ENCODE measurements around the gene TMEM9.

DNA sequence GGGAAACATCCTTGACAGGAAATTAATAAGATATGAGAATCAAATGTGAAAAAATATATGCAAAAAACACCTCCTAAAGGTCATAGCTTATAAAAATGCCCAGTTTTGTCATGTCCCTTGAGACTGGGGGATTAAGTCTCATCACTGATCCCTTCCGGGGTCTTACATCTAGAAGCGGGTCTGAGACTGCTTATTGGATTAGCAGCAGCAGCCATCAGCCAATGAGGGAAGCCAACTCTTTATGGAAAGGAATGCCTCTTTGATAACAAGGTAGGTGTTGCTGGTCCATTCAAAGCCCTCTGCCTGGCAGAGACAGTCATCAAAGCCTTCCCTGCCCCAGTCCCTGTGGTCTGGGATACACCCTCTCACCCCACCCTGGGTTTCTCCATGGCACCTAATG, 38.2 kb downstream of the TMEM9 start:
- TF ChIP-seq, protein P1, sequence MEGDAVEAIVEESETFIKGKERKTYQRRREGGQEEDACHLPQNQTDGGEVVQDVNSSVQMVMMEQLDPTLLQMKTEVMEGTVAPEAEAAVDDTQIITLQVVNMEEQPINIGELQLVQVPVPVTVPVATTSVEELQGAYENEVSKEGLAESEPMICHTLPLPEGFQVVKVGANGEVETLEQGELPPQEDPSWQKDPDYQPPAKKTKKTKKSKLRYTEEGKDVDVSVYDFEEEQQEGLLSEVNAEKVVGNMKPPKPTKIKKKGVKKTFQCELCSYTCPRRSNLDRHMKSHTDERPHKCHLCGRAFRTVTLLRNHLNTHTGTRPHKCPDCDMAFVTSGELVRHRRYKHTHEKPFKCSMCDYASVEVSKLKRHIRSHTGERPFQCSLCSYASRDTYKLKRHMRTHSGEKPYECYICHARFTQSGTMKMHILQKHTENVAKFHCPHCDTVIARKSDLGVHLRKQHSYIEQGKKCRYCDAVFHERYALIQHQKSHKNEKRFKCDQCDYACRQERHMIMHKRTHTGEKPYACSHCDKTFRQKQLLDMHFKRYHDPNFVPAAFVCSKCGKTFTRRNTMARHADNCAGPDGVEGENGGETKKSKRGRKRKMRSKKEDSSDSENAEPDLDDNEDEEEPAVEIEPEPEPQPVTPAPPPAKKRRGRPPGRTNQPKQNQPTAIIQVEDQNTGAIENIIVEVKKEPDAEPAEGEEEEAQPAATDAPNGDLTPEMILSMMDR (IDR thresholded peaks at IDR 0.05; ENCODE audit: low read depth, low read length, missing input control): no peak
- no peak for TF ChIP-seq EGR1 (IDR thresholded peaks at IDR 0.05; ENCODE audit: low read depth in 2 of 2)
- no peak for TF ChIP-seq RXRA (IDR thresholded peaks at IDR 0.05)
- TF ChIP-seq, protein P2, sequence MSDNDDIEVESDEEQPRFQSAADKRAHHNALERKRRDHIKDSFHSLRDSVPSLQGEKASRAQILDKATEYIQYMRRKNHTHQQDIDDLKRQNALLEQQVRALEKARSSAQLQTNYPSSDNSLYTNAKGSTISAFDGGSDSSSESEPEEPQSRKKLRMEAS (IDR thresholded peaks at IDR 0.05): no peak
- TF ChIP-seq, protein P3, sequence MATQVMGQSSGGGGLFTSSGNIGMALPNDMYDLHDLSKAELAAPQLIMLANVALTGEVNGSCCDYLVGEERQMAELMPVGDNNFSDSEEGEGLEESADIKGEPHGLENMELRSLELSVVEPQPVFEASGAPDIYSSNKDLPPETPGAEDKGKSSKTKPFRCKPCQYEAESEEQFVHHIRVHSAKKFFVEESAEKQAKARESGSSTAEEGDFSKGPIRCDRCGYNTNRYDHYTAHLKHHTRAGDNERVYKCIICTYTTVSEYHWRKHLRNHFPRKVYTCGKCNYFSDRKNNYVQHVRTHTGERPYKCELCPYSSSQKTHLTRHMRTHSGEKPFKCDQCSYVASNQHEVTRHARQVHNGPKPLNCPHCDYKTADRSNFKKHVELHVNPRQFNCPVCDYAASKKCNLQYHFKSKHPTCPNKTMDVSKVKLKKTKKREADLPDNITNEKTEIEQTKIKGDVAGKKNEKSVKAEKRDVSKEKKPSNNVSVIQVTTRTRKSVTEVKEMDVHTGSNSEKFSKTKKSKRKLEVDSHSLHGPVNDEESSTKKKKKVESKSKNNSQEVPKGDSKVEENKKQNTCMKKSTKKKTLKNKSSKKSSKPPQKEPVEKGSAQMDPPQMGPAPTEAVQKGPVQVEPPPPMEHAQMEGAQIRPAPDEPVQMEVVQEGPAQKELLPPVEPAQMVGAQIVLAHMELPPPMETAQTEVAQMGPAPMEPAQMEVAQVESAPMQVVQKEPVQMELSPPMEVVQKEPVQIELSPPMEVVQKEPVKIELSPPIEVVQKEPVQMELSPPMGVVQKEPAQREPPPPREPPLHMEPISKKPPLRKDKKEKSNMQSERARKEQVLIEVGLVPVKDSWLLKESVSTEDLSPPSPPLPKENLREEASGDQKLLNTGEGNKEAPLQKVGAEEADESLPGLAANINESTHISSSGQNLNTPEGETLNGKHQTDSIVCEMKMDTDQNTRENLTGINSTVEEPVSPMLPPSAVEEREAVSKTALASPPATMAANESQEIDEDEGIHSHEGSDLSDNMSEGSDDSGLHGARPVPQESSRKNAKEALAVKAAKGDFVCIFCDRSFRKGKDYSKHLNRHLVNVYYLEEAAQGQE (IDR thresholded peaks at IDR 0.05): no peak
- TF ChIP-seq, protein P4, sequence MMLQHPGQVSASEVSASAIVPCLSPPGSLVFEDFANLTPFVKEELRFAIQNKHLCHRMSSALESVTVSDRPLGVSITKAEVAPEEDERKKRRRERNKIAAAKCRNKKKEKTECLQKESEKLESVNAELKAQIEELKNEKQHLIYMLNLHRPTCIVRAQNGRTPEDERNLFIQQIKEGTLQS (IDR thresholded peaks at IDR 0.05): no peak
- TF ChIP-seq TAF1 (conservative IDR thresholded peaks at IDR 0.05): no peak
- TF ChIP-seq FOXA1 (IDR thresholded peaks at IDR 0.05): no peak
- no peak for TF ChIP-seq SP1 (IDR thresholded peaks at IDR 0.05)
- no peak for TF ChIP-seq RAD21 (IDR thresholded peaks at IDR 0.05)
- no peak for TF ChIP-seq JUND (IDR thresholded peaks at IDR 0.05)
- no peak for TF ChIP-seq GABPA (IDR thresholded peaks at IDR 0.05 in 1 of 2, conservative IDR thresholded peaks at IDR 0.05 in 1 of 2)
- no peak for TF ChIP-seq HNF4A (conservative IDR thresholded peaks at IDR 0.05)

Data from liver (tissue), 3 donors.